Activated CD4-positive, alpha-beta T cell treated with anti-CD3 and anti-CD28 coated beads, Interleukin-2, amount 50 U/mL, for 48 hours (primary cell): Measurements from ENCODE around the gene PARK7.
A peak's percentile ranks its signal among the peaks of the same experiment; 100 is the strongest.

ENCODE experiments used
- DNase-seq, 2 experiments: peaks; one replicate each; pipeline ENCODE4 v3.0.0-alpha.2; 2020

PARK7 gene

GRCh38 chr1:8011016-8011415 is 49.5 kb downstream of the PARK7 start:
- no peak for DNase-seq

GRCh38 chr1:8011923-8012858 is 50.7 kb downstream of the PARK7 start:
- DNase-seq = no peak

GRCh38 chr1:8012955-8013354 is 51.4 kb downstream of the PARK7 start:
- no peak for DNase-seq

- DNase-seq = no peak
Observed at GRCh38 chr1:8013399-8013798, 51.9 kb downstream of the PARK7 start.

- no peak for DNase-seq
Observed at GRCh38 chr1:8013800-8014199, 52.3 kb downstream of the PARK7 start.

GRCh38 chr1:8014381-8014988 is 53.0 kb downstream of the PARK7 start:
- DNase-seq = no peak

GRCh38 chr1:8015036-8015808 is 53.7 kb downstream of the PARK7 start:
- DNase-seq = peak in 1 of 2 experiments; percentile 23

GRCh38 chr1:8015809-8016165 is 54.3 kb downstream of the PARK7 start:
- no peak for DNase-seq

- DNase-seq = no peak
Observed at GRCh38 chr1:8016210-8016894, 54.8 kb downstream of the PARK7 start.

GRCh38 chr1:8016895-8017241 is 55.4 kb downstream of the PARK7 start:
- DNase-seq = no peak

- DNase-seq = no peak
Observed at GRCh38 chr1:8017495-8018197, 56.1 kb downstream of the PARK7 start.

- no peak for DNase-seq
Observed at GRCh38 chr1:8018492-8019228, 57.1 kb downstream of the PARK7 start.

GRCh38 chr1:8019229-8019620 is 57.7 kb downstream of the PARK7 start:
- no peak for DNase-seq

GRCh38 chr1:8020032-8020431 is 58.5 kb downstream of the PARK7 start:
- DNase-seq = no peak

- no peak for DNase-seq
Observed at GRCh38 chr1:8021676-8022266, 60.3 kb downstream of the PARK7 start.

- no peak for DNase-seq
Observed at GRCh38 chr1:8022395-8023286, 61.1 kb downstream of the PARK7 start.

- no peak for DNase-seq
Observed at GRCh38 chr1:8023287-8023994, 61.9 kb downstream of the PARK7 start.

GRCh38 chr1:8023995-8024313 is 62.4 kb downstream of the PARK7 start:
- no peak for DNase-seq

GRCh38 chr1:8024329-8024728 is 62.8 kb downstream of the PARK7 start:
- DNase-seq = no peak
